Gastrocnemius medialis (tissue), 4 donors: ENCODE results near the gene DSG2. TPM values are rescaled to one million over a fixed set of nuclear protein-coding genes. Genes with fewer than 3 reads are reported as not detected.

Source experiments
- ATAC-seq, 2 donors: fragments of 150-250 bp; one replicate each; pipeline ENCODE4 v1.9.1; 2016
- DNase-seq, 2 donors: peaks; one replicate each; pipeline ENCODE4 v3.0.0-alpha.2; 2019
- H3K27ac ChIP-seq, 4 donors: fragments of 200-600 bp; sonication (generic); 1 replicate in 1 of 4; 2 replicates in 3 of 4; pipeline ENCODE4 v1.5.1; 2016 to 2018; ENCODE audit warnings: mild to moderate bottlenecking in 2 of 4, moderate library complexity in 1 of 4
- H3K27me3 ChIP-seq, 3 donors: fragments of 200-600 bp; sonication (generic) in 2 of 3; 1 replicate in 1 of 3; 2 replicates in 2 of 3; pipeline versions ENCODE4 v1.5.1 to v1.6.0; 2016 to 2019; ENCODE audit warnings: mild to moderate bottlenecking in 1 of 3, moderate library complexity in 1 of 3
- H3K36me3 ChIP-seq, 2 donors: fragments of 200-600 bp; sonication (generic) in 1 of 2; one replicate each; pipeline ENCODE4 v1.5.1; 2017 to 2018
- H3K4me1 ChIP-seq, 2 donors: fragments of 200-600 bp; sonication (generic) in 1 of 2; one replicate each; pipeline ENCODE4 v1.5.1; 2016 to 2017; ENCODE audit warnings: mild to moderate bottlenecking in 2 of 2
- H3K4me3 ChIP-seq, 4 donors: fragments of 200-600 bp; sonication (generic) in 3 of 4; 1 replicate in 1 of 4; 2 replicates in 3 of 4; pipeline ENCODE4 v1.5.1; 2016 to 2019; ENCODE audit warnings: mild to moderate bottlenecking in 2 of 4
- H3K9me3 ChIP-seq, 3 donors: fragments of 200-600 bp; sonication (generic) in 2 of 3; 1 replicate in 1 of 3; 2 replicates in 2 of 3; pipeline ENCODE4 v1.5.1; 2016 to 2019
- CTCF ChIP-seq, 5 experiments: fragments of 450-650 bp in 3 of 5; fragments of 200-600 bp in 2 of 5; sonication (generic) in 2 of 5; IDR thresholded peaks in 4 of 5; conservative IDR thresholded peaks in 1 of 5; 1 replicate in 4 of 5; 2 replicates in 1 of 5; pipeline ENCODE4 v1.5.1; 2016 to 2019; ENCODE audit warnings: antibody characterized with exemption in 5 of 5, mild to moderate bottlenecking in 3 of 5, moderate library complexity in 3 of 5
- POLR2A ChIP-seq, 2 donors: fragments of 450-650 bp; IDR thresholded peaks; one replicate each; pipeline ENCODE4 v1.6.1; 2017; ENCODE audit warnings: antibody characterized with exemption in 2 of 2, mild to moderate bottlenecking in 2 of 2, moderate library complexity in 2 of 2
- in situ Hi-C, 4 donors: fragments of 200-750 bp; cut with MboI; loops; one replicate each; pipeline versions ENCODE4 v1.15.0 to v1.8.0; 2017; ENCODE audit warnings: low sequenced_read_pairs in 4 of 4
- intact Hi-C: fragments of 100-400 bp; cut with DNase I; formaldehyde crosslinking; loops from one replicate; pipeline ENCODE4 v1.15.1; 2023; ENCODE audit warnings: low total_unique reads
- total RNA-seq, 4 donors: library from RNA; depleted of rRNA; stranded (reverse); fragments of >200 nt; gene quantifications; one replicate each; pipeline versions ENCODE4 v1.1.0 to v1.2.3, GENCODE V29; 2016

The DSG2 gene
- total RNA-seq: 1 to 10 TPM in 3 of 4 donors, under 1 TPM in 1; 0.61 to 3.7 (median 2.0) TPM

- no peak for DNase-seq
- Histone ChIP-seq H3K9me3 (no peaks in the 10 kb centered on the region), H3K4me3 (peak within 1 kb of the TSS; percentile 48 to 65 (median 58)), H3K36me3 (no peaks in the 10 kb centered on the region), H3K27ac (no peak within 1 kb of the TSS), H3K4me1 (peaks cover 0 to 4% of the 10 kb centered on the region in 2 donors), H3K27me3 (peaks cover 0 to 11% (median 0%) of the 10 kb centered on the region in 3 donors)
- TF ChIP-seq CTCF (IDR thresholded peaks at IDR 0.05 in 4 of 5, conservative IDR thresholded peaks at IDR 0.05 in 1 of 5) (no peak), POLR2A (IDR thresholded peaks at IDR 0.05) (no peak)
- ATAC-seq: peak; percentile 39 to 41
- in situ Hi-C loops: no loop called here
- intact Hi-C loops: no loop called here
These were observed at the start of gene DSG2 for GRCh38 chr18:31497836-31498573. Gene DSG2 (plus strand): TSS chr18:31498177. CDS start chr18:31498252, 75 bp downstream.

GRCh38 chr18:31450409-31450808 lies 47.6 kb upstream of the DSG2 start:
- H3K4me3 ChIP-seq: no peak overlapping the region
- ATAC-seq (no peak), DNase-seq (no peak)
- intact Hi-C loops: no loop called here
- H3K9me3 ChIP-seq: no peaks in the 10 kb centered on the region
- TF ChIP-seq CTCF (IDR thresholded peaks at IDR 0.05 in 4 of 5, conservative IDR thresholded peaks at IDR 0.05 in 1 of 5) (no peak), POLR2A (IDR thresholded peaks at IDR 0.05) (no peak)
- no peaks in the 10 kb centered on the region for H3K4me1 ChIP-seq
- no peak overlapping the region for H3K27ac ChIP-seq
- in situ Hi-C loops: no loop called here
- H3K36me3 ChIP-seq: no peaks in the 10 kb centered on the region
- no peaks in the 10 kb centered on the region for H3K27me3 ChIP-seq

- no peaks in the 10 kb centered on the region for H3K9me3 ChIP-seq
- H3K4me1 ChIP-seq: no peaks in the 10 kb centered on the region
- H3K27ac ChIP-seq: no peak overlapping the region
- no peak overlapping the region for H3K4me3 ChIP-seq
- H3K36me3 ChIP-seq: no peaks in the 10 kb centered on the region
- intact Hi-C loops (no loop called here), in situ Hi-C loops (no loop called here)
- no peaks in the 10 kb centered on the region for H3K27me3 ChIP-seq
- ATAC-seq (no peak), DNase-seq (no peak)
- TF ChIP-seq CTCF (IDR thresholded peaks at IDR 0.05 in 4 of 5, conservative IDR thresholded peaks at IDR 0.05 in 1 of 5) (no peak), POLR2A (IDR thresholded peaks at IDR 0.05) (no peak)
These were observed 46.4 kb upstream of the DSG2 start for GRCh38 chr18:31451625-31452024.

- DNase-seq: no peak
- no peak for ATAC-seq
- intact Hi-C loops (no loop called here), in situ Hi-C loops (no loop called here)
- Histone ChIP-seq H3K36me3 (no peaks in the 10 kb centered on the region), H3K9me3 (no peaks in the 10 kb centered on the region), H3K27me3 (no peaks in the 10 kb centered on the region), H3K4me1 (no peaks in the 10 kb centered on the region), H3K27ac (no peak overlapping the region), H3K4me3 (no peak overlapping the region)
- TF ChIP-seq CTCF (IDR thresholded peaks at IDR 0.05 in 4 of 5, conservative IDR thresholded peaks at IDR 0.05 in 1 of 5): no peak
- no peak for TF ChIP-seq POLR2A (IDR thresholded peaks at IDR 0.05)
These were observed 43.8 kb upstream of the DSG2 start for GRCh38 chr18:31454066-31454708.
